H1 (cell line): ENCODE data around the gene MLYCD. TPM values are rescaled to one million over a fixed set of nuclear protein-coding genes. Genes with fewer than 3 reads are reported as not detected.

Source experiments
- CHD7 ChIP-seq: fragments of 300-600 bp; sonication (generic); IDR thresholded peaks from 2 replicates; pipeline ENCODE4 v1.7.1; 2012; ENCODE audit warnings: low read length, moderate library complexity, mild to moderate bottlenecking, inconsistent platforms; ENCODE audit not compliant: insufficient replicate concordance
- SIX5 ChIP-seq: IDR thresholded peaks from 2 replicates; pipeline ENCODE4 v1.6.1; 2011; ENCODE audit warnings: mild to moderate bottlenecking, low read depth, low read length
- TBP ChIP-seq: IDR thresholded peaks from 2 replicates; pipeline ENCODE4 v1.6.1; 2011; ENCODE audit warnings: low read depth, low read length, improper control_type of control experiment
- polyA plus RNA-seq, 7 experiments: library from polyadenylated mRNA; depleted of rRNA in 3 of 7; stranded (reverse) in 5 of 7; unstranded in 2 of 7; fragments of >200 nt in 5 of 7; fragments of 200-250 nt in 2 of 7; gene quantifications; 1 replicate in 5 of 7; 2 replicates in 1 of 7; 4 replicates in 1 of 7; pipeline versions ENCODE4 v1.2.1 to v1.2.3, GENCODE V29; 2011 to 2013; ENCODE audit warnings: missing spikeins in 2 of 7, mixed read lengths in 2 of 7
- total RNA-seq: library from RNA; stranded (reverse); fragmentation: NEBNext Ultra II Directional; extraction: Animal tissue kit (Norgen Biotek cat#: 25700); gene quantifications from 2 replicates; pipeline ENCODE4 v1.2.1, GENCODE V29; 2021

Gene MLYCD
- total and polyA plus RNA-seq, 2 of the 8 experiments (the other 6 are each of a cell fraction or from before 2014, with no cell fraction given): 3.7 to 7.0 TPM

DNA sequence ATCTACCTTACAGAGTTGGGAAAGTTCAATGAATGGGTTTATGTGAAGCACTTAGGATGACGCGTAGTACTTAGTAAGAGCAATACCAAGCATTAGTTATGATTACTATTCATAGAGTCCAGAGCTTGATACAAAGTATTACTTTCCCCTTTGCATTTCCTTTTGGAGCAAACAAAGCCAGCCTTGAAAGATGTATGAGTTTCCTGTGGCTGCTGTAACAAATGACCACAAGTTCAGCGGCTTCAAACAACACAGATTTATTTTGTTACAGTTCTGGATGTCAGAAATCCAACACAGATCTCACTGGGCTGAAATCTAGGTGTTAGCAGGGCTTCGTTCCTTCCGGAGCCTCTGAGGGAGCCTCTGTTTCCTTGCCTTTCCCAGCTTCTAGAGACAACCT lies 8.6 kb upstream of the MLYCD start (continued):
- no peak for TF ChIP-seq CHD7
- TF ChIP-seq SIX5: no peak
- no peak for TF ChIP-seq TBP
